Astrocyte (in vitro differentiated cells and primary cell): ENCODE measurements around the gene AMDHD2. TPM values are rescaled to one million over a fixed set of nuclear protein-coding genes. Genes with fewer than 3 reads are reported as not detected.

Experiments
- DNase-seq: peaks from one replicate; pipeline ENCODE4 v3.0.0-alpha.2; 2010; ENCODE audit warnings: low read depth
- FAIRE-seq: peaks from 2 replicates; lab custom pipeline; 2011; peaks lifted over from hg19 to GRCh38; lab: Jason Lieb, UNC
- H2AFZ ChIP-seq: 2 replicates; pipeline ENCODE4 v1.6.0; 2012; ENCODE audit warnings: low read depth, low read length, inconsistent platforms
- H3K27ac ChIP-seq: 2 replicates; pipeline ENCODE4 v1.5.1; 2011; ENCODE audit warnings: low read depth, low read length, inconsistent platforms
- H3K27me3 ChIP-seq: 2 replicates; pipeline ENCODE4 v1.6.0; 2011; ENCODE audit warnings: low read length, inconsistent platforms; ENCODE audit not compliant: insufficient read depth
- H3K36me3 ChIP-seq: 2 replicates; pipeline ENCODE4 v1.5.1; 2011; ENCODE audit warnings: low read length, inconsistent platforms; ENCODE audit not compliant: insufficient read depth
- H3K4me1 ChIP-seq: 2 replicates; pipeline ENCODE4 v1.5.1; 2011; ENCODE audit warnings: low read length, inconsistent platforms; ENCODE audit not compliant: insufficient read depth
- H3K4me2 ChIP-seq: 2 replicates; pipeline ENCODE4 v1.6.0; 2012; ENCODE audit warnings: low read length, inconsistent platforms
- H3K4me3 ChIP-seq: 2 replicates; pipeline ENCODE4 v1.5.1; 2011; ENCODE audit warnings: low read depth, mild to moderate bottlenecking, low read length, inconsistent platforms; ENCODE audit not compliant: insufficient read depth
- H3K79me2 ChIP-seq: 2 replicates; pipeline ENCODE4 v1.6.0; 2012; ENCODE audit warnings: mild to moderate bottlenecking, low read length, inconsistent platforms; ENCODE audit not compliant: insufficient read depth
- H3K9ac ChIP-seq: 2 replicates; pipeline ENCODE4 v1.6.0; 2012; ENCODE audit warnings: mild to moderate bottlenecking, low read length, inconsistent platforms
- H3K9me3 ChIP-seq: 2 replicates; pipeline ENCODE4 v1.5.1; 2012; ENCODE audit warnings: low read depth, mild to moderate bottlenecking, low read length, inconsistent platforms; ENCODE audit not compliant: insufficient read depth
- H4K20me1 ChIP-seq: 2 replicates; pipeline ENCODE4 v1.6.0; 2012; ENCODE audit warnings: low read length, inconsistent platforms; ENCODE audit not compliant: insufficient read depth
- H3K27ac Mint-ChIP-seq: one replicate; pipeline ENCODE4 v1.8.0; 2021; ENCODE audit warnings: mild to moderate bottlenecking, mixed read lengths; ENCODE audit not compliant: unreplicated experiment
- H3K27me3 Mint-ChIP-seq: one replicate; pipeline ENCODE4 v1.8.0; 2021; ENCODE audit warnings: low read depth, mixed read lengths; ENCODE audit not compliant: unreplicated experiment
- H3K36me3 Mint-ChIP-seq: one replicate; pipeline ENCODE4 v1.8.0; 2021; ENCODE audit warnings: low read depth, mixed read lengths; ENCODE audit not compliant: unreplicated experiment
- H3K4me1 Mint-ChIP-seq: one replicate; pipeline ENCODE4 v1.8.0; 2021; ENCODE audit warnings: low read depth, mixed read lengths; ENCODE audit not compliant: unreplicated experiment
- H3K4me3 Mint-ChIP-seq: one replicate; pipeline ENCODE4 v1.8.0; 2021; ENCODE audit warnings: mild to moderate bottlenecking, moderate library complexity, mixed read lengths; ENCODE audit not compliant: unreplicated experiment
- H3K9me3 Mint-ChIP-seq: one replicate; pipeline ENCODE4 v1.8.0; 2021; ENCODE audit warnings: mild to moderate bottlenecking, mixed read lengths; ENCODE audit not compliant: unreplicated experiment
- CTCF ChIP-seq: IDR thresholded peaks from 2 replicates; pipeline ENCODE4 v1.5.1; 2011; ENCODE audit warnings: low read depth, mild to moderate bottlenecking, inconsistent platforms, low read length, moderate library complexity; ENCODE audit not compliant: insufficient read depth
- EZH2 ChIP-seq: IDR thresholded peaks from 2 replicates; pipeline ENCODE4 v1.6.1; 2012; ENCODE audit warnings: mild to moderate bottlenecking, low read length, inconsistent platforms; ENCODE audit not compliant: insufficient read depth
- total RNA-seq: library from RNA; stranded (reverse); gene quantifications from 2 replicates; pipeline ENCODE4 v1.2.1, GENCODE V29; 2021

Gene AMDHD2
- total RNA-seq, 1 donor from 2014 or later, result 32.3 TPM

GRCh38 chr16:2518823-2519710 is 1.1 kb upstream of the AMDHD2 start:
- Histone ChIP-seq H3K4me1 (peaks cover 39% of the 10 kb centered on the region), H3K9me3 (no peaks in the 10 kb centered on the region), H2AFZ (no peak overlapping the region), H3K27me3 (no peaks in the 10 kb centered on the region), H4K20me1 (peaks cover 74% of the 10 kb centered on the region), H3K79me2 (peaks cover 79% of the 10 kb centered on the region), H3K27ac (no peak overlapping the region), H3K9ac (peak overlapping the region; percentile 68), H3K4me3 (no peak overlapping the region), H3K4me2 (peak overlapping the region; percentile 58), H3K36me3 (peaks cover 12% of the 10 kb centered on the region)
- H3K4me1 Mint-ChIP-seq, result peaks cover 38% of the 10 kb centered on the region
- DNase-seq (no peak), FAIRE-seq (no peak)
- peak overlapping the region; percentile 80 for H3K4me3 Mint-ChIP-seq
- TF ChIP-seq EZH2 (no peak), CTCF (no peak)
- no peaks in the 10 kb centered on the region for H3K27me3 Mint-ChIP-seq
- peak overlapping the region; percentile 85 for H3K27ac Mint-ChIP-seq
- H3K9me3 Mint-ChIP-seq, result no peaks in the 10 kb centered on the region
- H3K36me3 Mint-ChIP-seq, result peaks cover 8% of the 10 kb centered on the region

- H3K27ac ChIP-seq, result peak overlapping the region; percentile 58
Observed at GRCh38 chr16:2519711-2520080, 475 bp upstream of the AMDHD2 start.

More at GRCh38 chr16:2519711-2520080, 475 bp upstream of the AMDHD2 start:
- Histone ChIP-seq H3K4me2 (peak overlapping the region; percentile 58), H2AFZ (no peak overlapping the region), H3K36me3 (peaks cover 18% of the 10 kb centered on the region), H3K4me3 (no peak overlapping the region), H3K27me3 (no peaks in the 10 kb centered on the region), H3K79me2 (peaks cover 80% of the 10 kb centered on the region), H3K9me3 (no peaks in the 10 kb centered on the region), H3K9ac (peak overlapping the region; percentile 68), H3K4me1 (peaks cover 39% of the 10 kb centered on the region), H4K20me1 (peaks cover 76% of the 10 kb centered on the region)
- Mint-ChIP-seq H3K27me3 (no peaks in the 10 kb centered on the region), H3K9me3 (no peaks in the 10 kb centered on the region), H3K27ac (peak overlapping the region; percentile 92), H3K36me3 (peaks cover 14% of the 10 kb centered on the region), H3K4me3 (peak overlapping the region; percentile 80), H3K4me1 (peaks cover 38% of the 10 kb centered on the region)
- FAIRE-seq, result no peak
- no peak for TF ChIP-seq CTCF
- TF ChIP-seq EZH2, result no peak
- DNase-seq, result no peak
